Stimulated activated memory B cell treated with anti-CD40 and anti-IgM and Interleukin-4, amounts not matched to agents 10 μg/mL and 1 μg/mL and 100 μg/mL, for 72 hours (primary cell): ENCODE data around the gene H3-3A.
A peak's percentile ranks its signal among the peaks of the same experiment; 100 is the strongest.

ENCODE experiments used
- ATAC-seq: fragments of 150-1000 bp; cut with Tn5 transposase; 2 replicates; pipeline ENCODE4 v1.10.0; 2021
- H3K27ac Mint-ChIP-seq: one replicate; pipeline ENCODE4 v1.8.0; 2022; ENCODE audit warnings: mild to moderate bottlenecking, mixed read lengths
- H3K27me3 Mint-ChIP-seq: one replicate; pipeline ENCODE4 v1.8.0; 2022; ENCODE audit warnings: mixed read lengths
- H3K36me3 Mint-ChIP-seq: one replicate; pipeline ENCODE4 v1.8.0; 2022; ENCODE audit warnings: mixed read lengths
- H3K4me1 Mint-ChIP-seq: one replicate; pipeline ENCODE4 v1.8.0; 2022; ENCODE audit warnings: mixed read lengths
- H3K4me3 Mint-ChIP-seq: one replicate; pipeline ENCODE4 v1.8.0; 2022; ENCODE audit warnings: mild to moderate bottlenecking, moderate library complexity, mixed read lengths
- H3K9me3 Mint-ChIP-seq: one replicate; pipeline ENCODE4 v1.8.0; 2022; ENCODE audit warnings: mixed read lengths

Gene H3-3A

DNA sequence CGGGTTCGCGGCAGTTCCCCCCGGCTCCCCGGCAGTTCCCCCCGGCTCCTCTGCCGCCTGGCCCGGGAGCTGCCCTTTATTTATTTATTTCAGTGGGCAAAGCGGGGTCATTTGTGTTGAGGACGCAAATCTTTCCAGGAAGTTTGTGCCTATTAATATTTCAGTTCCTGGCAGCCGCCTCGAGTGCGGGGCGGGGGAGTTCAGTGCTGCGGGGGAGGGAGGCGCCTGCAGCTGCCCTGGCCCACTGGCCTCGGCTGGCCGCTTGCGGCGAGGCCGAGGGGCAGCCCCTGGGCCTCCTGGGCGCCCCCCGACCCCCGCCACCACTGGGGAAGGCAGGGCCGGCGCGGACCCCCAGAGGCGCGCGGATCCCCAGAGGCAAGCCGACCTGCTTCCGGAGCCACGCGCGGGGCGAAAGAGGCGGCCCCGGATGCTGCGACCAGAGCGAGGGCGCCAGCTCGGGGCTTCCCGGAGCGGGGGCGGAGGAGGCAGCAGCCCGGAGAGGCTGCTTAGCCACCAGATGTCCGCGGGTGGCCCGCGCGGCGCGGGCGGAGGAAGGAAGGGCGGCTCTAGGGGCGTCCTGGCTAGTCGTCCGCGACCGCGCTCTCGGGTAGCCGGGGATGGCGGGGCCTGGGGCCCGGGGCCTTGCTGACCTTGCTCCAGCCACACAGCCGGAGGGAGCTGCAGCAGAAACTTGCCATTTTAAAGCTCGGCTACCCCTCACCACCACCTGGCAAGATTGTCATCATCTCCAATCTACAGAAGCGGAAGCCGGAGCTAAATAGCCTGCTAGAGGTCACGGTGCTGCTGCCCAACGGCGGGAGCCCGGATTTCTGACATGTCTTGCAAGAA, 48.0 kb downstream of the H3-3A start:
- Mint-ChIP-seq H3K27me3 (no peaks in the 10 kb centered on the region), H3K4me1 (peaks cover 45% of the 10 kb centered on the region), H3K9me3 (no peaks in the 10 kb centered on the region), H3K4me3 (peak overlapping the region; percentile 88), H3K36me3 (no peaks in the 10 kb centered on the region), H3K27ac (peak overlapping the region; percentile 89)
- ATAC-seq: peak; percentile 89

DNA sequence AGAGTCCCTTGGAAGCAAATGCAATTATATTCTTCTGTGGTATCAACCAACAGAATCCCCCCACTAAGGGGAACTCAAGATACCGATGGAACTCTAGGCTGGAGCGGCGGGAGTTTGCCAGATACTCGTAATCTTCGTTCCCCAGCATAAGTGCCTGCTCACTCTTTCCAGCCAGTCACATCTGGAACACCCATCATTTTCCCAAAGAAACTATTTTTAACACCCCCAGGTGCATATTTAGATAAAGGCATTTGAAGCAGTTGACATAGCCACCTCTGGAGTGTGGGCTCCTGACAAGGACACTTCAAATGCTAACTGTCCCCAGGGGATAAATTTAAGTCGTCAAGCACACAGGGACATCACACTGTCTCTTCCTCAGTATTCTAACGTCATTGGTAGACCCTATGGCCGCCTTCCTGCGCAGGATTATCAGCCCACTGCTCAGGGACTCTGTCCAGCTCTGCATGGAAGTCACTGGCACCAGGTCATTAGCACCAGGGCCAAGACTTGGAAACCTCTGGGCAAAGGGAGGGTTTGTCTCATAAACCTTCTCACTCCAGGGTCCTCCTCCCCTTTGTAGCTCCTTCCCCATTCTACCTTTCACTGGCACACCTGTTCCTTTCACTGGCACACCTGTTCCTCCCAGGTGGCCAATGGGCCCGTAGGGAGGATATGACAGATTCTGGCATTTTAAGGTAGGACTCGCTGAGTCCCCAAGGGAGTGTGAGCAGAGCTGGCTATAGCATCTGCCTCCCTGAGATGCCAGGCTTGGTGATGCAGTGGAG, 48.8 kb downstream of the H3-3A start:
- Mint-ChIP-seq H3K4me3 (peak overlapping the region; percentile 88), H3K27ac (peak overlapping the region; percentile 89), H3K27me3 (no peaks in the 10 kb centered on the region), H3K9me3 (no peaks in the 10 kb centered on the region), H3K36me3 (no peaks in the 10 kb centered on the region), H3K4me1 (peaks cover 45% of the 10 kb centered on the region)
- ATAC-seq: no peak

- no peaks in the 10 kb centered on the region for H3K9me3 Mint-ChIP-seq
- no peaks in the 10 kb centered on the region for H3K27me3 Mint-ChIP-seq
- no peak for ATAC-seq
- H3K4me3 Mint-ChIP-seq: peak overlapping the region; percentile 88
- H3K4me1 Mint-ChIP-seq: peaks cover 45% of the 10 kb centered on the region
- H3K27ac Mint-ChIP-seq: peak overlapping the region; percentile 89
- no peaks in the 10 kb centered on the region for H3K36me3 Mint-ChIP-seq
These were observed 49.4 kb downstream of the H3-3A start for GRCh38 chr1:226111883-226112261.

DNA sequence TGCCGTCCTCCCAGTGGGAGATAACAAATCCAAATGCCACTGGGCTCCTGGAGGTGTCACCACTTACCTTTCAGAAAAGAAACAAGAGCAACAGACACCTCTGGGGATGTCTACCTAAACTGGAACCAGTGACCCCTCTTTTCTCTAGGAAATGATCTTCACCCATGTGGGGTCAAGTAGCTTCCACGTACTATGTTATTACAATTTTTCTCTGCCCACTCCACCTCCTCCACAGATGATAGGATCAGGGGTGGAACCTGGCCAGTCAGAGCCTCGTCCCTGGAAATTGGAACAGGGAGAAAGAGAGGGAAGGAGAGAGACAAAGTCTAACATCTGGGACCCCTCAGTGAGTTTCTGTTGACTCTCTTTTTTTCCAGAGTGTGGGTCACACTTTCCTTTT, 50.1 kb downstream of the H3-3A start:
- Mint-ChIP-seq H3K9me3 (no peaks in the 10 kb centered on the region), H3K4me1 (peaks cover 42% of the 10 kb centered on the region), H3K27ac (peak overlapping the region; percentile 89), H3K4me3 (peak overlapping the region; percentile 40), H3K27me3 (no peaks in the 10 kb centered on the region), H3K36me3 (no peaks in the 10 kb centered on the region)
- ATAC-seq: no peak

DNA sequence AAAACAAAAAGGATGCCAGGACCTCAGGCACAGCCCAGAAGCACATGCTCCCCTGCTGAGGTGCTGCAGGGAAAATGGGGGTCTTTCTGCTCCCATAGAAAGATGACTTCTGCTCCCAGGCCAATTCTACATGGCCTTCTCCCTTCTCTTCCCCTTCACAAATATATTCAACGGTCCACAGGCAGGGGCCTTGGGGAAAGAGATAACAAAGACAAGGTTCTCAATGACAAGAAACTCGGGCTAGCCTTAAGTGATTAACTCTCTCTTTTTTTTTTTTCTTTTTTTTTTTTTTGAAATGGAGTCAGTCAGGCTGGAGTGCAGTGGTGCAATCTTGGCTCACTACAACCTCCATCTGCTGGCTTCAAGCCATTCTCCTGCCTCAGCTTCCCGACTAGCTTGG, 54.2 kb downstream of the H3-3A start:
- no peak overlapping the region for H3K4me3 Mint-ChIP-seq
- no peak overlapping the region for H3K27ac Mint-ChIP-seq
- H3K4me1 Mint-ChIP-seq: peaks cover 48% of the 10 kb centered on the region
- H3K27me3 Mint-ChIP-seq: no peaks in the 10 kb centered on the region
- no peak for ATAC-seq
- no peaks in the 10 kb centered on the region for H3K9me3 Mint-ChIP-seq
- no peaks in the 10 kb centered on the region for H3K36me3 Mint-ChIP-seq

GRCh38 chr1:226117330-226117729, 54.8 kb downstream of the H3-3A start:
- Mint-ChIP-seq H3K36me3 (no peaks in the 10 kb centered on the region), H3K27me3 (no peaks in the 10 kb centered on the region), H3K4me1 (peaks cover 41% of the 10 kb centered on the region), H3K4me3 (no peak overlapping the region), H3K27ac (no peak overlapping the region), H3K9me3 (no peaks in the 10 kb centered on the region)
- ATAC-seq: no peak

DNA sequence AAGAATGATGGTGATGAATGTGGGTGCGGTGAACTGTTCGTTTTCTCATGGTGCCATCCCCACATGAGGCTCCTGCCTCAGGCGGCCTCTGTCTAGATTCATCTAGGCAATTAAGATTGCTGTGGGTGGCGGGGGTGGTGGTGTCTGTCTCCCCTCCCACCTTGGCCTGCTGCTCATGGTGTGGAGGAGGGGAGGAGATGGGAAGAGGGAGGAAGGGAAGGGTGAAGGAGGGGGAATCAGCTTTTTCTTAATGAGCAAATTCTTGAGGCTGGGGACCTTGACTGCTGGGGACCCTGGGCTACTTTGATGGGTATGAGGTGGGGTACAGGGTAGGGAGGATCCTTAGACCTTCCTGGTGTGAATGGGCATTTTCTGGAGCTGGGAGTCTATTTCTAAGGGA, 55.8 kb downstream of the H3-3A start:
- H3K27me3 Mint-ChIP-seq: no peaks in the 10 kb centered on the region
- H3K9me3 Mint-ChIP-seq: no peaks in the 10 kb centered on the region
- H3K27ac Mint-ChIP-seq: peak overlapping the region; percentile 56
- no peak for ATAC-seq
- no peak overlapping the region for H3K4me3 Mint-ChIP-seq
- H3K4me1 Mint-ChIP-seq: peaks cover 43% of the 10 kb centered on the region
- H3K36me3 Mint-ChIP-seq: no peaks in the 10 kb centered on the region

GRCh38 chr1:226119169-226119568, 56.7 kb downstream of the H3-3A start:
- no peaks in the 10 kb centered on the region for H3K9me3 Mint-ChIP-seq
- no peaks in the 10 kb centered on the region for H3K36me3 Mint-ChIP-seq
- H3K4me1 Mint-ChIP-seq: peaks cover 51% of the 10 kb centered on the region
- no peaks in the 10 kb centered on the region for H3K27me3 Mint-ChIP-seq
- H3K27ac Mint-ChIP-seq: peak overlapping the region; percentile 56
- no peak overlapping the region for H3K4me3 Mint-ChIP-seq
- no peak for ATAC-seq

DNA sequence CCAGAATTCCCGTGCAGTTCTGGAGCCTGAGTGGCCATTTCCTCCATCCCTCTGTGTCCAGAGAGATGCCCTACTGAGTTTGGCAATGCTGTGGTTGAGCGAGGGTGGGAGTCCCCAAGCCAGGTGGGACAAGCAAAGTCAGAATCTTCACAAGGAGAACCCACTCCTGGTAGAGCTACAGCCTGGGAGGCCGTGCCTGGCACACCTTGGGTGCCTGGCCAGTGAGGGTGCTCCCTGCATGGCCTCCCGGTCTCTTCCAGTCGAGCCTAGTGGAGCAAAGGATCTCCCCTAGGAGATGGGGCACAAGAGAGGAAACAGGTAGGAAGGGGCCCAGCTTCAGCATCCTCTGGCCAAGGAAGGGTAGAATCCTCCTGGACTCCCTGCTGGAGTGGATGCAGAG, 57.9 kb downstream of the H3-3A start:
- Mint-ChIP-seq H3K27ac (no peak overlapping the region), H3K27me3 (no peaks in the 10 kb centered on the region), H3K36me3 (no peaks in the 10 kb centered on the region), H3K4me3 (peak overlapping the region; percentile 76), H3K9me3 (no peaks in the 10 kb centered on the region), H3K4me1 (peaks cover 64% of the 10 kb centered on the region)
- no peak for ATAC-seq

- Mint-ChIP-seq H3K36me3 (no peaks in the 10 kb centered on the region), H3K9me3 (no peaks in the 10 kb centered on the region), H3K4me3 (peak overlapping the region; percentile 76)
These were observed 58.6 kb downstream of the H3-3A start for GRCh38 chr1:226121049-226121586.

More at GRCh38 chr1:226121049-226121586, 58.6 kb downstream of the H3-3A start:
- Mint-ChIP-seq H3K4me1 (peaks cover 71% of the 10 kb centered on the region), H3K27ac (peak overlapping the region; percentile 94), H3K27me3 (no peaks in the 10 kb centered on the region)
- no peak for ATAC-seq
